GM12878 (cell line): ENCODE data around the gene COL11A2.

Source experiments
- BACH1 ChIP-seq: fragments of 450-650 bp; IDR thresholded peaks from 2 replicates; pipeline ENCODE4 v1.6.1; 2017; ENCODE audit warnings: mild to moderate bottlenecking, borderline replicate concordance
- EP300 ChIP-seq, 2 experiments: fragments of 150-350 bp in 1 of 2; IDR thresholded peaks; 2 replicates each; pipeline ENCODE4 v1.6.1; 2011 to 2012; ENCODE audit warnings: low read depth in 2 of 2, low read length in 2 of 2, borderline replicate concordance in 1 of 2, improper control_type of control experiment in 1 of 2, inconsistent platforms in 1 of 2; ENCODE audit not compliant: control insufficient read depth in 1 of 2
- HCFC1 ChIP-seq: fragments of 150-350 bp; IDR thresholded peaks from 2 replicates; pipeline ENCODE4 v1.6.1; 2014; ENCODE audit warnings: low read length
- MLLT1 ChIP-seq: fragments of 450-650 bp; IDR thresholded peaks from 2 replicates; pipeline ENCODE4 v1.6.1; 2016; ENCODE audit warnings: mild to moderate bottlenecking
- MXI1 ChIP-seq: fragments of 150-350 bp; IDR thresholded peaks from 2 replicates; pipeline ENCODE4 v1.6.1; 2011; ENCODE audit warnings: low read depth, mild to moderate bottlenecking, inconsistent platforms, low read length, improper control_type of control experiment
- PAX5 ChIP-seq: IDR thresholded peaks from 2 replicates; pipeline ENCODE4 v1.6.1; 2011; ENCODE audit warnings: low read depth, low read length, borderline replicate concordance
- POLR2A ChIP-seq: IDR thresholded peaks from 2 replicates; pipeline ENCODE4 v1.6.1; 2011; ENCODE audit warnings: low read depth, mild to moderate bottlenecking, low read length
- POLR2AphosphoS5 ChIP-seq: IDR thresholded peaks from 2 replicates; pipeline ENCODE4 v1.6.1; 2011; ENCODE audit warnings: mild to moderate bottlenecking, low read length, inconsistent platforms
- TCF12 ChIP-seq: IDR thresholded peaks from 2 replicates; pipeline ENCODE4 v1.6.1; 2011; ENCODE audit warnings: low read depth, mild to moderate bottlenecking, low read length
- TF ChIP-seq, protein P1 (sequence below), 3 experiments: IDR thresholded peaks in 2 of 3; conservative IDR thresholded peaks in 1 of 3; 2 replicates each; pipeline ENCODE4 v1.5.1; 2011; ENCODE audit warnings: low read depth in 3 of 3, low read length in 3 of 3, mild to moderate bottlenecking in 3 of 3, control low read depth in 2 of 3, moderate library complexity in 2 of 3, inconsistent platforms in 1 of 3, mixed read lengths in 1 of 3; ENCODE audit not compliant: control insufficient read depth in 2 of 3, insufficient read depth in 1 of 3; ENCODE audit errors: extremely low read depth in 1 of 3

- TF ChIP-seq POLR2AphosphoS5 (no peak), HCFC1 (no peak), MXI1 (no peak), EP300 (IDR thresholded peaks at IDR 0.05; ENCODE audit: borderline replicate concordance in 1 of 2, control insufficient read depth in 1 of 2, low read depth in 2 of 2, low read length in 2 of 2) (no peak), MLLT1 (no peak), BACH1 (no peak), PAX5 (no peak), POLR2A (no peak), TCF12 (no peak)
- TF ChIP-seq, protein P1, sequence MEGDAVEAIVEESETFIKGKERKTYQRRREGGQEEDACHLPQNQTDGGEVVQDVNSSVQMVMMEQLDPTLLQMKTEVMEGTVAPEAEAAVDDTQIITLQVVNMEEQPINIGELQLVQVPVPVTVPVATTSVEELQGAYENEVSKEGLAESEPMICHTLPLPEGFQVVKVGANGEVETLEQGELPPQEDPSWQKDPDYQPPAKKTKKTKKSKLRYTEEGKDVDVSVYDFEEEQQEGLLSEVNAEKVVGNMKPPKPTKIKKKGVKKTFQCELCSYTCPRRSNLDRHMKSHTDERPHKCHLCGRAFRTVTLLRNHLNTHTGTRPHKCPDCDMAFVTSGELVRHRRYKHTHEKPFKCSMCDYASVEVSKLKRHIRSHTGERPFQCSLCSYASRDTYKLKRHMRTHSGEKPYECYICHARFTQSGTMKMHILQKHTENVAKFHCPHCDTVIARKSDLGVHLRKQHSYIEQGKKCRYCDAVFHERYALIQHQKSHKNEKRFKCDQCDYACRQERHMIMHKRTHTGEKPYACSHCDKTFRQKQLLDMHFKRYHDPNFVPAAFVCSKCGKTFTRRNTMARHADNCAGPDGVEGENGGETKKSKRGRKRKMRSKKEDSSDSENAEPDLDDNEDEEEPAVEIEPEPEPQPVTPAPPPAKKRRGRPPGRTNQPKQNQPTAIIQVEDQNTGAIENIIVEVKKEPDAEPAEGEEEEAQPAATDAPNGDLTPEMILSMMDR (IDR thresholded peaks at IDR 0.05 in 2 of 3, conservative IDR thresholded peaks at IDR 0.05 in 1 of 3; ENCODE audit: control insufficient read depth in 2 of 3, extremely low read depth in 1 of 3, insufficient read depth in 1 of 3, low read depth in 3 of 3, low read length in 3 of 3) = no peak
These were observed 25.0 kb upstream of the COL11A2 start for GRCh38 chr6:33217246-33217645.
